ENCODE results near the gene TRIO. TPM values are rescaled to one million over a fixed set of nuclear protein-coding genes. Genes with fewer than 3 reads are reported as not detected.

The TRIO gene
- total and polyA plus RNA-seq, 10 of the 15 experiments (the other 5 are each of a cell fraction or from before 2014, with no cell fraction given) = 5.1 to 96.4 (median 44.6) TPM

DNA sequence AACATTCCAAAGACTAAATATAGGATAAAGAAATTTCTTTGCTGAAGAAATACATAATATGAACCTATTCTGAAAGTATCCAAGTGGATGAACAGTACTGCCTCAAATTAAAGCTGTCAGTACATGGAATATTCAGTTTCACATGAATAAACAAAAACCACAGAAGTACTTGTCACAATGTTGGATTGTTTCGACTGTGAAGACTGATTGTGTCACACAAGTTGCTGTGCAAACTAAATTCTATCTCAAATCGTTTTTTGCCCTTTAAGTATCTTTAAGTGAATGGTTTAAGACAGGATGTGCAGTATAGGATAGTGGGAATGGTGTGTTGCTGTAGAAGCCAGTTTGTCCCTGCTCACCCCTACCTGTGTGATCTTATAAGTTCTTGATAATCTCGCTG is 301.0 kb downstream of the TRIO start (continued):
- TF ChIP-seq FOS (IDR thresholded peaks at IDR 0.05; ENCODE audit: borderline replicate concordance, extremely low read depth, insufficient read length) (no peak), NR2C2 (IDR thresholded peaks at IDR 0.05; ENCODE audit: borderline replicate concordance, control insufficient read depth, insufficient read length, low read depth) (no peak)

DNA sequence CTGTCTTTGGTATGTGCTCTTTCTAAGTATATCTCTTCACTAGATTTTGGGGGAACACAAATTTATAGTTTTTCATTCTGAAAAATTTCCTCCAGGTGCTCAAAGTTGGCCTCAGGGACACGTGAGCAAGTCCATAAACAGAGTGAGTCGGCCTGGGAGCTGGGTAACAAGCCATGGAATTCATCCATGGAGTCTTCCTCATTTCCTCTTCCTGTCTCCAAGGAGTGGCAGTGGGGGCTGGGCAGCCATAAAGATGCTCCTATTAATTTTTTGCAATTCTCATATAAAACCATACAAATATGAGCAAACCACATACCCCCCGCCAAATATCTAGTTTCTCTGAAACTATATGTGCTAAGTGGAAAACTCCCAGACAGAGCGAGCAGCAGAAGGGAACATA is 301.9 kb downstream of the TRIO start:
- intact Hi-C loops (cut with micrococcal nuclease; ENCODE audit: unreplicated experiment) (no loop called here), in situ Hi-C loops (cut with MboI) (no loop called here)
- Histone ChIP-seq H3K79me2 (ENCODE audit: control insufficient read depth, insufficient read depth, low read length) (peaks cover 2% of the 10 kb centered on the region; the same call in 1 of the 2 replicates), H3K4me1 (ENCODE audit: control insufficient read depth, insufficient read depth, low read length) (peaks cover 19% of the 10 kb centered on the region), H2AFZ (ENCODE audit: control insufficient read depth, low read depth, low read length) (no peak overlapping the region), H3K9ac (ENCODE audit: control insufficient read depth, insufficient read depth, low read length) (no peak overlapping the region), H4K20me1 (ENCODE audit: control insufficient read depth, insufficient read depth) (no peaks in the 10 kb centered on the region), H3K27ac (ENCODE audit: control insufficient read depth, insufficient read depth) (no peak overlapping the region), H3K9me3 (replicated peaks; ENCODE audit: control insufficient read depth, insufficient read depth, low read length) (no peaks in the 10 kb centered on the region), H3K4me2 (ENCODE audit: control insufficient read depth, insufficient read depth) (no peak overlapping the region), H3K36me3 (ENCODE audit: control insufficient read depth in 2 of 2, insufficient read depth in 2 of 2, low read length in 1 of 2) (peaks cover 7 to 11% of the 10 kb centered on the region in 2 experiments), H3K4me3 (no peak overlapping the region), H3K27me3 (replicated peaks in 1 of 2; ENCODE audit: control insufficient read depth in 2 of 2, insufficient read depth in 2 of 2, low read length in 1 of 2) (no peaks in the 10 kb centered on the region)
- TF ChIP-seq NBN (IDR thresholded peaks at IDR 0.05) = no peak
- TF ChIP-seq, protein P1, sequence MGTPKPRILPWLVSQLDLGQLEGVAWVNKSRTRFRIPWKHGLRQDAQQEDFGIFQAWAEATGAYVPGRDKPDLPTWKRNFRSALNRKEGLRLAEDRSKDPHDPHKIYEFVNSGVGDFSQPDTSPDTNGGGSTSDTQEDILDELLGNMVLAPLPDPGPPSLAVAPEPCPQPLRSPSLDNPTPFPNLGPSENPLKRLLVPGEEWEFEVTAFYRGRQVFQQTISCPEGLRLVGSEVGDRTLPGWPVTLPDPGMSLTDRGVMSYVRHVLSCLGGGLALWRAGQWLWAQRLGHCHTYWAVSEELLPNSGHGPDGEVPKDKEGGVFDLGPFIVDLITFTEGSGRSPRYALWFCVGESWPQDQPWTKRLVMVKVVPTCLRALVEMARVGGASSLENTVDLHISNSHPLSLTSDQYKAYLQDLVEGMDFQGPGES (IDR thresholded peaks at IDR 0.05) = no peak
- no peak for TF ChIP-seq SMC3 (IDR thresholded peaks at IDR 0.05; ENCODE audit: borderline replicate concordance, low read length)
- no peak for TF ChIP-seq TBL1XR1 (IDR thresholded peaks at IDR 0.05; ENCODE audit: low read depth, low read length)
- no TSS peak for BruUV-seq (replicated peaks)
- SMC1A ChIA-PET (ENCODE audit: uncharacterized antibody, unreplicated experiment) = no interaction called here
- RAD21 ChIA-PET (ENCODE audit: unreplicated experiment) = no interaction called here
- ATAC-seq = no peak
- no peak for DNase-seq (ENCODE audit: low read depth, low spot score)
- WGBS (ENCODE audit: insufficient coverage, insufficient replicate concordance, low lambda C conversion rate, missing lambda C conversion rate) = 88% methylated on average over 4 of the region's 4 CpGs
- POLR2A ChIA-PET = no interaction called here
- FAIRE-seq = no peak
- CTCF ChIA-PET = no interaction called here
